ENCODE results near the gene PCCB.
"Not testable (repeated sequence)": the region's sequence is repeated elsewhere in the genome, so short reads cannot be mapped to it uniquely, and the experiment has no call there.

PCCB gene

GRCh38 chr3:136350132-136350531 lies 100.0 kb downstream of the PCCB start:
- Histone ChIP-seq H3K36me3 (ENCODE audit: insufficient read depth, low read length) (peaks cover 9% of the 10 kb centered on the region; the same call in 1 of the 2 replicates), H3K27ac (ENCODE audit: low read depth, low read length) (no peak overlapping the region), H3K9ac (ENCODE audit: low read depth, low read length) (no peak overlapping the region), H3K4me3 (ENCODE audit: low read length) (no peak overlapping the region), H3K9me3 (ENCODE audit: insufficient read depth, low read depth, low read length) (no peaks in the 10 kb centered on the region), H3K4me1 (ENCODE audit: insufficient read depth, low read length) (peaks cover 17% of the 10 kb centered on the region), H3K27me3 (ENCODE audit: insufficient read depth, low read length) (no peaks in the 10 kb centered on the region)
- WGBS, result 93% methylated on average over 1 of the region's 1 CpG

DNA sequence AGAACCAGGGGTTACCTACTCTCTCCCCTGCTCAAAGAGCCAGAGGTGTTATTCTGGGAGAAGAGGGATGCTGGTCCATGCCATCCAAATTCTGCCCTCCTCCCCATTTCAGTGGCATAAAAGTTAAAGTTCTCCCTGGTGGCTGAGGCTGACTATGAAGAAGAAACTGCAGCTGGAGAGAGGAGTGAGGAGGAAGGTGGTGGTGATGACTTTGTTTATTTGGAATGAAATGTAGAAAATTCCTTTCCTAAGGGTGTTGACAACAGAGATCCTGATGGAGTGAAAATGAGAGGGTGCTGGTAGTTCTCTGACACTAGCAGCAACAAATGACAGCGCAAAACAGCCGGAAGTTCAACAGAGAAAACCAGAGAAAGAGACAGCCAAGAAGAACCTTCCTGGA lies 100.4 kb downstream of the PCCB start:
- Histone ChIP-seq H3K4me3 (ENCODE audit: low read length) (no peak overlapping the region), H3K9ac (ENCODE audit: low read depth, low read length) (no peak overlapping the region), H3K9me3 (ENCODE audit: insufficient read depth, low read depth, low read length) (no peaks in the 10 kb centered on the region), H3K4me1 (ENCODE audit: insufficient read depth, low read length) (peaks cover 17% of the 10 kb centered on the region), H3K27me3 (ENCODE audit: insufficient read depth, low read length) (no peaks in the 10 kb centered on the region), H3K27ac (ENCODE audit: low read depth, low read length) (no peak overlapping the region), H3K36me3 (ENCODE audit: insufficient read depth, low read length) (peaks cover 9% of the 10 kb centered on the region; the same call in 1 of the 2 replicates)
- 95% methylated on average over 2 of the region's 2 CpGs for WGBS

GRCh38 chr3:136351351-136351750 lies 101.2 kb downstream of the PCCB start:
- Histone ChIP-seq H3K36me3 (ENCODE audit: insufficient read depth, low read length) (peaks cover 6% of the 10 kb centered on the region; the same call in 1 of the 2 replicates), H3K27ac (ENCODE audit: low read depth, low read length) (no peak overlapping the region), H3K9me3 (ENCODE audit: insufficient read depth, low read depth, low read length) (no peaks in the 10 kb centered on the region), H3K4me3 (ENCODE audit: low read length) (no peak overlapping the region), H3K27me3 (ENCODE audit: insufficient read depth, low read length) (no peaks in the 10 kb centered on the region), H3K9ac (ENCODE audit: low read depth, low read length) (no peak overlapping the region), H3K4me1 (ENCODE audit: insufficient read depth, low read length) (peaks cover 17% of the 10 kb centered on the region)
- WGBS, result 72% methylated on average over 1 of the region's 1 CpG

DNA sequence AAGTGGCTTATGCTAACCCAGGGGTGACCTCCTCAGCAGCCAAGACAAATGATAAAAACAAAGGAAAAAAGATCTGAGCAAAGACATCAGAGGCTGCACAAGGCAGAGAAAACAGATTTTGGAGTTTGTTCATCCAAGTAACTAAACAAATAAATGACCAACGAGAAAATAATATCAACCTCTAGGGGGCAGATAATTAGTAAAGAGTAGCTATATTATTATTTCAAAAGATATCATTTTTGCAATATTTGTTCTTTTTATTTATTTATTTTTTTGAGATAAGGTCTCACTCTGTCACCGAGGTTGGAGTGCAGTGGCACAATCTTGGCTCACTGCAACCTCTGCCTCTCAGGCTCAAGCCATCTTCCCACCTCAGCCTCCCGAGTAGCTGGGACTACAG lies 101.8 kb downstream of the PCCB start:
- 97% methylated on average over 2 of the region's 3 CpGs for WGBS
- Histone ChIP-seq H3K36me3 (ENCODE audit: insufficient read depth, low read length) (peaks cover 6% of the 10 kb centered on the region; the same call in 1 of the 2 replicates), H3K9ac (ENCODE audit: low read depth, low read length) (no peak overlapping the region), H3K9me3 (ENCODE audit: insufficient read depth, low read depth, low read length) (no peaks in the 10 kb centered on the region), H3K27me3 (ENCODE audit: insufficient read depth, low read length) (no peaks in the 10 kb centered on the region), H3K4me3 (ENCODE audit: low read length) (no peak overlapping the region), H3K27ac (ENCODE audit: low read depth, low read length) (no peak overlapping the region), H3K4me1 (ENCODE audit: insufficient read depth, low read length) (peaks cover 17% of the 10 kb centered on the region)

DNA sequence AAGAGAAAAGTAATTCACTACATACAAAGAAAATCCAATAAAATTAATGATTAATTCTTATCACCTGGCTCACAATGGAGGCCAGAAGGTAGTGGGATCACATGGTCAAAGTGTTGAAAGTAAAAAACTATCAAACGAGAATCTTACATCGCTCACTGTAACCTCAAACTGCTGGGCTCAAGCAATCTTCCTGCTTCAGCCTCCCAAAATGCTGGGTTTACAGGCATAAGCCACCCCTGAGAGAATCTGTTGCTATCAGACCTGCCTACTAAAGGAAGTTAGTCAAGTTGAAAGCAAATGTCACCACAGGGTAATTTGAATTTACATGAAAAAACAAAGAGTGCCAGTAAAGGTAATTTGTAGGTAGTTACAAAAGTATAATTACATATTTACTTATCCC lies 103.3 kb downstream of the PCCB start:
- WGBS, result 88% methylated on average over 2 of the region's 2 CpGs
- Histone ChIP-seq H3K27ac (ENCODE audit: low read depth, low read length) (no peak overlapping the region), H3K27me3 (ENCODE audit: insufficient read depth, low read length) (no peaks in the 10 kb centered on the region), H3K9ac (ENCODE audit: low read depth, low read length) (no peak overlapping the region), H3K36me3 (ENCODE audit: insufficient read depth, low read length) (peaks cover 4% of the 10 kb centered on the region; the same call in 1 of the 2 replicates), H3K4me3 (ENCODE audit: low read length) (no peak overlapping the region), H3K4me1 (ENCODE audit: insufficient read depth, low read length) (peaks cover 17% of the 10 kb centered on the region), H3K9me3 (ENCODE audit: insufficient read depth, low read depth, low read length) (no peaks in the 10 kb centered on the region)

DNA sequence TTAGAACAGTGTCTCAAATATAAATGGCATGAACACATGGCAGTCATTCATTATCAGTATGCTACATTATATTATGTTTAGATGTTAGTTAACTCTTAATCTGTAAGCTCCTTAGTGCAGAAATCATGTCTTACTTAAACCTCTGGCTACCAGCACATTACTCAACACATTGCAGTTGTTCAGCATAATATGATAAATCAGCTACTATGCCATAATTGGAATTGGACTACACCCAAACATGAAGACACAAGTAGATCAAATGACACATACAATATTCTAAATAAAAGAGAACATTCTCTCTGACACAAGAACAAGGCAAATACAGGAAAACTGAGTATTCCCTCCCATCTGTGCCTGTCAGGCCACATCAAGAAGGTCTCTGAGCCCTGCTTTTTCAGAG lies 116.1 kb downstream of the PCCB start:
- Histone ChIP-seq H3K27ac (ENCODE audit: low read depth, low read length) (no peak overlapping the region), H3K36me3 (ENCODE audit: insufficient read depth, low read length) (peaks cover 8% of the 10 kb centered on the region; the same call in 1 of the 2 replicates), H3K4me1 (ENCODE audit: insufficient read depth, low read length) (no peaks in the 10 kb centered on the region), H3K4me3 (ENCODE audit: low read length) (no peak overlapping the region), H3K9me3 (ENCODE audit: insufficient read depth, low read depth, low read length) (no peaks in the 10 kb centered on the region), H3K9ac (ENCODE audit: low read depth, low read length) (no peak overlapping the region), H3K27me3 (ENCODE audit: insufficient read depth, low read length) (no peaks in the 10 kb centered on the region)

DNA sequence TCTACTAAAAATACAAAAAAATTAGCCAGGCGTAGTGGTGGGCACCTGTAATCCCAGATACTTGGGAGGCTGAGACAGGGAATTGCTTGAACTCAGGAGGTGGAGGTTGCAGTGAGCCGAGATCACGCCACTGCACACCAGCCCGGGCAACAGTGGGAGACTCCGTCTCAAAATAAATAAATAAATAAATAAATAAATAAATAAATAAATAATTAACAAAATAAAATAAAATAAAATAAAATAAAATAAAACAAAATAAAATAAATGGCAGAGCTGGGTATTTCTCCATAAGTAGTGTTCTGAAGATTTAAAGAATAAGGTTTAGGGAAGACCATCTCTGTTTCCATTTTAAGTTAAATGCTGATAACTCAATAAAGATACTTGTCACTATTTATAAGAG lies 125.7 kb downstream of the PCCB start:
- H3K4me1 ChIP-seq (ENCODE audit: insufficient read depth, low read length); H3K4me3 ChIP-seq (ENCODE audit: low read length); H3K9ac ChIP-seq (ENCODE audit: low read depth, low read length); H3K27me3 ChIP-seq (ENCODE audit: insufficient read depth, low read length); H3K9me3 ChIP-seq (ENCODE audit: insufficient read depth, low read depth, low read length); H3K36me3 ChIP-seq (ENCODE audit: insufficient read depth, low read length); H3K27ac ChIP-seq (ENCODE audit: low read depth, low read length): not testable (repeated sequence)
- WGBS, result 89% methylated on average over 3 of the region's 5 CpGs

DNA sequence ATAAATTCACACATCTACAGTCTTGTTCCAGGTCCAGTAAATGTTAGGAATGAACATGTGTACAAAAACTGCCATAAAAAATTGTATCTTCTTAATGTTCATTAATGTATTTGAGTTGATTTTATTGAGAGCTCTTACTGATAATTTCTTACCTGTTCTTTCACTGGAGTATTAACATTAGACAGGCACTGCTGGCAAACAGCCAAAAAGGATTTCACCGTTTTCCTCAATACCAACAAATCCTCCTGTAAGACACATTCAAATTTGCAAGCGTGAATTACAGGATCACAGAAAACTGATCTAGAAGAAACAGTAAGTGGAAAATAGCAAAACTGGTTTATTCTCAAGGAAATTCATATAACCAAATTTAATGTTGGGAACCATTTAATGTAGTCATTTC lies 127.4 kb downstream of the PCCB start:
- Histone ChIP-seq H3K27ac (ENCODE audit: low read depth, low read length) (no peak overlapping the region), H3K9ac (ENCODE audit: low read depth, low read length) (no peak overlapping the region), H3K4me3 (ENCODE audit: low read length) (no peak overlapping the region), H3K9me3 (ENCODE audit: insufficient read depth, low read depth, low read length) (no peaks in the 10 kb centered on the region), H3K27me3 (ENCODE audit: insufficient read depth, low read length) (no peaks in the 10 kb centered on the region), H3K36me3 (ENCODE audit: insufficient read depth, low read length) (peaks cover 4% of the 10 kb centered on the region; the same call in 1 of the 2 replicates), H3K4me1 (ENCODE audit: insufficient read depth, low read length) (no peaks in the 10 kb centered on the region)
- 98% methylated on average over 2 of the region's 2 CpGs for WGBS

DNA sequence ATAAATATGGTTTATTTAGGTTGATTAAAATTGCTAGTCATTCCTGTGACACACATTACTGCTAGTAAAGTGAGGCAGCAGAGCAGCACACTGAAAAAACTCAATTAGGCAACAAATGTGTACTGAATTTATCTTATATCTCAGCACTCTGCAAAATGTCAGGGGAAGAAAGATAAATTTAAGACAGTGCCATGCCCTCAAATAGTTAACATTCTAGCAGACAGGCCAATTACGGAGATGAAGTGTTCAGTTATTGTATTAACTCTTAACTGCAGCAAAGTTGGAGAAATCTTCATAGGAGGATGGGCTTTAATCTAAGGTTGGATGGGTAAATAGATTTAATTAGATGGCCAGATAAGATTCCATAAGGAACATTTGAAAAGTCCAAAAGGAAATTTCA lies 127.9 kb downstream of the PCCB start:
- WGBS, result 94% methylated on average over 1 of the region's 1 CpG
- no peak overlapping the region for H3K27ac ChIP-seq (ENCODE audit: low read depth, low read length)
- H3K9ac ChIP-seq (ENCODE audit: low read depth, low read length), result no peak overlapping the region
- H3K27me3 ChIP-seq (ENCODE audit: insufficient read depth, low read length), result no peaks in the 10 kb centered on the region
- no peak overlapping the region for H3K4me3 ChIP-seq (ENCODE audit: low read length)
- no peaks in the 10 kb centered on the region for H3K4me1 ChIP-seq (ENCODE audit: insufficient read depth, low read length)
- no peaks in the 10 kb centered on the region for H3K9me3 ChIP-seq (ENCODE audit: insufficient read depth, low read depth, low read length)
- H3K36me3 ChIP-seq (ENCODE audit: insufficient read depth, low read length), result peaks cover 4% of the 10 kb centered on the region; the same call in 1 of the 2 replicates

Data from HUES64 (cell line).